Osteoblast (primary cell): ENCODE data around the gene IRF7. TPM values are rescaled to one million over a fixed set of nuclear protein-coding genes. Genes with fewer than 3 reads are reported as not detected.

Experiments used
- DNase-seq: peaks from one replicate; pipeline ENCODE4 v3.0.0; 2011; ENCODE audit warnings: low spot score, mixed read lengths; ENCODE audit not compliant: insufficient read length; ENCODE audit errors: missing footprints
- H2AFZ ChIP-seq: 2 replicates; pipeline ENCODE4 v1.6.0; 2011; ENCODE audit warnings: mild to moderate bottlenecking, low read length
- H3K27ac ChIP-seq: 2 replicates; pipeline ENCODE4 v1.5.1; 2011; ENCODE audit warnings: mild to moderate bottlenecking, low read depth, low read length, moderate library complexity
- H3K27me3 ChIP-seq: 2 replicates; pipeline ENCODE4 v1.6.0; 2012; ENCODE audit warnings: mild to moderate bottlenecking, control low read depth, inconsistent platforms, low read length, moderate library complexity; ENCODE audit not compliant: insufficient read depth
- H3K36me3 ChIP-seq: 2 replicates; pipeline ENCODE4 v1.5.1; 2011; ENCODE audit warnings: mild to moderate bottlenecking, low read length, control low read depth, moderate library complexity; ENCODE audit not compliant: insufficient read depth
- H3K4me1 ChIP-seq: 2 replicates; pipeline ENCODE4 v1.5.1; 2011; ENCODE audit warnings: mild to moderate bottlenecking, low read length, control low read depth, moderate library complexity; ENCODE audit not compliant: insufficient read depth
- H3K4me2 ChIP-seq: 2 replicates; pipeline ENCODE4 v1.6.0; 2011; ENCODE audit warnings: mild to moderate bottlenecking, low read length; ENCODE audit not compliant: insufficient read depth
- H3K4me3 ChIP-seq: fragments of 200-600 bp; sonication (generic); 3 replicates; pipeline ENCODE4 v1.5.1; 2012; ENCODE audit warnings: mild to moderate bottlenecking, low read length, inconsistent platforms; ENCODE audit not compliant: insufficient read depth
- H3K79me2 ChIP-seq: 2 replicates; pipeline ENCODE4 v1.6.0; 2012; ENCODE audit warnings: mild to moderate bottlenecking, low read length, control low read depth, inconsistent platforms; ENCODE audit not compliant: insufficient read depth
- H3K9me3 ChIP-seq: 2 replicates; pipeline ENCODE4 v1.5.1; 2011; ENCODE audit warnings: low read depth, low read length, control low read depth
- H4K20me1 ChIP-seq: 2 replicates; pipeline ENCODE4 v1.6.0; 2012; ENCODE audit warnings: mild to moderate bottlenecking, low read length, control low read depth; ENCODE audit not compliant: insufficient read depth
- CTCF ChIP-seq: IDR thresholded peaks from 2 replicates; pipeline ENCODE4 v1.5.1; 2011; ENCODE audit warnings: mild to moderate bottlenecking, low read depth, low read length, moderate library complexity; ENCODE audit errors: extremely low read depth
- total RNA-seq: library from RNA; depleted of rRNA; stranded (reverse); fragments of >200 nt; gene quantifications from 2 replicates; pipeline ENCODE4 v1.2.3, GENCODE V29; 2012

The IRF7 gene
- total RNA-seq, 1 donor: 21.4 TPM

- Histone ChIP-seq H3K79me2 (peaks cover 4% of the 10 kb centered on the region), H3K4me1 (no peaks in the 10 kb centered on the region), H2AFZ (no peak overlapping the region), H3K27ac (peak overlapping the region; percentile 31), H4K20me1 (peaks cover 16% of the 10 kb centered on the region), H3K4me3 (no peak overlapping the region), H3K36me3 (peaks cover 89% of the 10 kb centered on the region), H3K9me3 (no peaks in the 10 kb centered on the region), H3K4me2 (no peak overlapping the region), H3K27me3 (no peaks in the 10 kb centered on the region)
- DNase-seq: peak; percentile 98
- TF ChIP-seq CTCF: no peak
Observed at GRCh38 chr11:606245-606644, 9.5 kb downstream of the IRF7 start.

GRCh38 chr11:605286-606129 lies 10.2 kb downstream of the IRF7 start:
- Histone ChIP-seq H3K4me3 (no peak overlapping the region), H3K27me3 (no peaks in the 10 kb centered on the region), H3K79me2 (peaks cover 4% of the 10 kb centered on the region), H3K36me3 (peaks cover 85% of the 10 kb centered on the region), H4K20me1 (peaks cover 11% of the 10 kb centered on the region), H3K9me3 (no peaks in the 10 kb centered on the region), H3K27ac (no peak overlapping the region), H3K4me2 (no peak overlapping the region), H2AFZ (no peak overlapping the region), H3K4me1 (no peaks in the 10 kb centered on the region)
- no peak for TF ChIP-seq CTCF
- DNase-seq: no peak

GRCh38 chr11:603154-603553 lies 12.6 kb downstream of the IRF7 start:
- TF ChIP-seq CTCF: no peak
- no peak for DNase-seq
- Histone ChIP-seq H3K4me1 (no peaks in the 10 kb centered on the region), H4K20me1 (peaks cover 17% of the 10 kb centered on the region), H3K79me2 (peaks cover 12% of the 10 kb centered on the region), H3K4me2 (no peak overlapping the region), H2AFZ (no peak overlapping the region), H3K27ac (no peak overlapping the region), H3K27me3 (no peaks in the 10 kb centered on the region), H3K36me3 (peaks cover 78% of the 10 kb centered on the region), H3K4me3 (no peak overlapping the region), H3K9me3 (no peaks in the 10 kb centered on the region)

- Histone ChIP-seq H4K20me1 (peaks cover 21% of the 10 kb centered on the region), H3K4me3 (no peak overlapping the region), H3K79me2 (peaks cover 17% of the 10 kb centered on the region), H2AFZ (no peak overlapping the region), H3K27me3 (no peaks in the 10 kb centered on the region), H3K27ac (no peak overlapping the region), H3K36me3 (peaks cover 76% of the 10 kb centered on the region), H3K9me3 (no peaks in the 10 kb centered on the region), H3K4me1 (no peaks in the 10 kb centered on the region), H3K4me2 (no peak overlapping the region)
- no peak for DNase-seq
- TF ChIP-seq CTCF: no peak
Observed at GRCh38 chr11:601573-602245, 14.0 kb downstream of the IRF7 start.
